Activated CD8-positive, alpha-beta memory T cell treated with anti-CD3 and anti-CD28 coated beads for 48 hours (primary cell): ENCODE measurements around the gene MEI4.
"Not testable (repeated sequence)": the region's sequence is repeated elsewhere in the genome, so short reads cannot be mapped to it uniquely, and the experiment has no call there.

Experiments
- DNase-seq, 3 experiments: peaks; one replicate each; pipeline ENCODE4 v3.0.0-alpha.2; 2020; ENCODE audit warnings: low read depth in 2 of 3, low spot score in 2 of 3

MEI4 gene

DNA sequence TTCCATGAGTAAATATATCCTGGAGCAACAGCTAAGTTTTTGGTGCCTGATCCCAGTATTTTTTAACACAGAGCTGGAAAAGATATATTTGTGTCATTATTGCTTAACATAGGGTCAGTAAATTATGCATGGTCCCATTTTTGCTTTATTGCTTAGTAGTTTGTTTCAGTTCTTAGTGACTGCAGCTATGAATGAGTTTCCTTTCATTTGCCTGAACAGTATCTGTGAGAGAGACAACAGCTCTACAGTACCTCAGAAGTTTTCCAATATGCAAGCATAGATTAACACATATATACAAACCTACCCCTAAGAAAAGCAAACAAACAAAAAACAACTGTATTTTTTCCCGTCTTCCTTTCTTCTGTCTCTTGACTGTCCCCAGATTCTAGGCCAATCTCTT is 160.3 kb downstream of the MEI4 start:
- DNase-seq = no peak

GRCh38 chr6:77814119-77814518 is 161.3 kb downstream of the MEI4 start:
- DNase-seq = no peak

GRCh38 chr6:77815531-77815930 is 162.7 kb downstream of the MEI4 start:
- DNase-seq = no peak

- no peak for DNase-seq
Observed at GRCh38 chr6:77816766-77817270, 164.0 kb downstream of the MEI4 start.

DNA sequence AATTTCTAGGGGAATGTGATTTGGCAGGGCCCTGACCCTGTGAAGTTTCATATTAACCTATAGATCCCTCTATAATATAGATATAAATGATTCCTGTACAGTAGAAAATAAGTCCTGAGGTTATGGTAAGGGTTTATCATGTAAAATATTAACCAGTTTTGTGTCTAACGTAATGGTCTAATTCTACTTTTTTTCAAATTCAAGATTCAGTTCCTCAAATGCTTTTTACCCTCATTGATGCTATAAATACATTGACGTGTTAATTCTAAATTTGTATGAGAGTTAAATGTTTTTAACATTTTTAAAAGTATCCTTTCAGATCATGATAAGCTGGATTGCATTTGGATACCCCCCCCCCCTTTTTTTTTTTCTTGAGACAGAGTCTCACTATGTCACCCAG is 169.4 kb downstream of the MEI4 start:
- DNase-seq = no peak

DNA sequence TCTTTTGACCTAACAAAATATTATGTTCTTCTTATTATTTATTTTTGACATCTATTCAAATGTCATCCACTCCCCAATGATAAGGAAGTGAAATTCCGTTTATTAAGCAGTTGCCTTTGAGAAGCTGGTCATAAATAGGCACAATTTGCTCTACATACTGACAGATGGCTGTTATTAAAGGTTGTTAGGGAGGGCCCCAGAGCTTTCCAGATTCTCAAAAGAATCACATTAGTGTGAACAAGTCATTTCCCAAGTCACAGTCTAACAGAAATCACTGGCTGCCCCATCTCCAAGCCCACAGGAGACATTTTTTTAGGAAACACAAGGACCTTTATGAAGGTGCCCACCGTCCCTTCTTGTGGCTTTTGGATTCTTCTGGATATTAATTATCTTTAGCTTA is 172.4 kb downstream of the MEI4 start:
- DNase-seq = no peak

DNA sequence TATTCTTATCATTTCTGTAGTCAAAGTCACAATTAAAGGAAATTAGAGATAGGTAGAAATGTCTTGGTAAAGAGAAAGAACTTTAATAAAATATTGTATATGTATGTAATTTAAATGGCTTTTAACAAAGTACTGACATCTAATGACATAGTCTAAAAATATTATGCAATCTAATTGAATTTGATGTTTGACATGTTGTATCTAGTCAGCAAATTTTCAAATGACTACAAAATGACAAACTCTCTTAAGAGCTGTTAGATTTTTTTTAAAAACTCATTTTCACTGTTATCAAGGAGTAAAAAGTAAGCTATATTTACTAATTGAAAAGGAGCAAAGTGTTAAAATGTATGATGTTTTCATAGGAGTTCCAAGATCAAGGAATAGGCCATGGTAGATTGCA is 176.9 kb downstream of the MEI4 start:
- no peak for DNase-seq

DNA sequence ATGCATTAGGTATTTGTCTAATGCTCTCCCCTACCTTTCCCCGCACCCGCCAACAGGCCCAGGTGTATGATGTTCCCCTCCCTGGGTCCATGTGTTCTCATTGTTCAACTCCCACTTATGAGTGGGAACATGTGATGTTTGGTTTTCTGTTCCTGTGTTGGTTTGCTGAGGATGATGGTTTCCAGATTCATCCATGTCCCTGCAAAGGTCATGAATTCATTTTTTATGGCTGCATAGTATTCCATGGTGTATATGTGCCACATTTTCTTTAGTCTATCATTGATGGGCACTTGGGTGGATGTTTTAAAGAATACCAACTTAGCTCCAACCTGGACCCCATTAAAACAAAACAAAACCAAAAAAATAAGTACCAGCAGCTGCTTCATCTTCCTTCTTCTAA is 180.9 kb downstream of the MEI4 start:
- DNase-seq = not testable (repeated sequence)

DNA sequence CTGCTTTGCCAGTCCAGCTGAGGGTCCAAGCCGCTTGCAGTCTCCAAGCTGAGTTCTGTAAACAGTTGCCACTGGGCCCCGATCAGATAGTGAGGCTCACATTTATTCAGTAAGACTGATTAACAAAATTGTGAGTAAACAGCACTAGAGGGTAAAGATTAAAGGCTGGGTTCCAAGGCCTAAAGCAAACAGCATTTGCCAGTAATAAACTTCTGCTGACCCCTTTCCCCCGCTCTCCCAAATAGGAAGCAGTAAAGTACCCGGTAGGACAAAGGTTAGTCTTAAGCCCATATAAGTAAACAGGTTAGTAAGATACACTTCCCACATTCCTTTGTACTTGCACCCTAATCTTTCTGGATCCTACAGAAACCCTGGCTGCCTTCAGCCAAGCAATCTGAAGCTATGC is 181.8 kb downstream of the MEI4 start:
- DNase-seq = no peak

DNA sequence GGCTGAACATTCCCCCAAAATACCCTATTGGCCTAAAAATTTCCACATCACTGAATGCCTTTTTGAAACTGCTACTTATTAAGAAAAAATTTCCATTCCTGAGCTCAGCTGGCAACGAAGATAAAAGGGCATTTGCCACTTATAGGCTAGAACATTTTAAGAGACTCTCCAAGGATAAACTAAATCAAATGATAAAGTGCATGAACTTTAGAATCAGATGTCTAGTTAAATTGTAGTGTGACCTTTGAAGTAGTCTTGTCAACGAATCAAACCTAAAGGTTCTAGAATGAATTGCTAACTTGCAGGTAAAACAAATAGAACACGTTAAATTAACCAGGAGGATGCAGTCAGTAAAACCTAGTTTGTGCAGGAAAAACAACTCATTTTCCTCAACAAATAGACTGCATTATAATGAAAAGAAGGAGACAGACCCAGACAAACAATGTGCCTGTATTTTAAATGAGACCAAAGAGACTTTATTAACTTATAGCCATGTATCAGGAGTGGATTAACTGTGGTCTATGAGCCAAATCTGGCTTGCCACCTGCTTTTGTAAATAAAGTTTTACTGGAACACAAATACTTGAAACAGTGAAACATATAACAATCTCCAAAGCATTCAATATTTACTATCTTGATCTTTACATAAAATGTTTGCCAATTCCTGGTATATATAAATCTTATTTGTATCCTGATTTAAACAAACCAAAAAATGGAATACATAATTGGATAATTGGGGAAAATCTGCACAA is 184.4 kb downstream of the MEI4 start:
- no peak for DNase-seq

GRCh38 chr6:77839292-77839691 is 186.5 kb downstream of the MEI4 start:
- DNase-seq = no peak

DNA sequence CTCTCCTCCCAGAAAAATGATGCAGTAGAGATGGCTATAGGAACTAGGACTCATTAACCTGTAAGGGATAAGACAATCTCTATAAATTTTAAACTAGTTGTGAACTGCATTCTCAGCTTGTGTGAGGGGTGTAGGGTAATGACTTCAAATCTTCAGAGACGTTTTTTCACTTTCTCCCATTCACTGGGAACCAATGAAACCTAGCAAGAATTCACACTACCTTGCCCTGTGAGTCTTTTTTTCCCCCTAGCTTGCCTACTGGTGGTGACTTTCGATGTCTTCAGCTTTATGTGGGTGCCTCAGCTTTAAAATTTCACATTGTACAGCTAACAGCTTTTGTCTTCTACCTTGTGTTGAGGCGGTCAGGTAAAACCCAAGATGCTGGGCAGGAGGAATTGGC is 192.0 kb downstream of the MEI4 start:
- no peak for DNase-seq

DNA sequence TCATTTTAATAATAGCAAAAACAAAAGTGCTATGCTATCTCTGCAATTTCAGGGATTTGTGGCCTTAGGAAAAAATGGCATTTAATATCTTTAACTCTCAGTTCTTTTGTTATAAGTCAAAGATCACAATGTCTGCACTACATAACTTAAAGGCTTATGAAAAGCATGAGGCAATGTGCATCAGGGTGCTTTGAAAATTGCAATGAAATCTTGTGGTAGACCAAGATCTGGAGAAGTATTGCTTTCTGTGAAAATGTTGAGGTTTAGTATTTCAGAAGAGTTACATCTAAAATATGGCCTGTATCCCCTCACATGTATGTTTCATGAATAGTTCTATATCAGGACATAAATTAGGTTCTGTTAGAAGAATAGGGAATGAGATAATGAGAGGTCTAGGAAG is 200.6 kb downstream of the MEI4 start:
- DNase-seq = no peak

- DNase-seq = no peak
Observed at GRCh38 chr6:77856391-77856790, 203.6 kb downstream of the MEI4 start.

DNA sequence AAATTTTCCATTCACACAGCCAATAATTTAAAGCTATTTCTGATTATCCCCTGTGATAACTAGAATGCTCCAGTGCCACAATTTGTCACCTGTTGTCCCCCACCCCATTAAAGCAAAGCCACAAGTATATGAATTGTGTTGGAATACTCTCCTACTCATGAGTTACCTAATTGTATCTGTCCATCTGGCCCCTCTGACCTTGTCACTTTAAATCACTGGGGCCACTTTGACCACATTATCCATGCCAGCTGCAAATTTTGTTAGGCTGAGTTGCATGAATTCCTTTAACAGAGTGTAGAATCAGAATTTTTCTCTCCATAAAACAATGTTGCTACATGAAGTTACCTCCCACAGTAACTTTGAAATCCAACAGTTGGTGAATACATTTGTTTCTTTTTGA is 204.6 kb downstream of the MEI4 start:
- DNase-seq = no peak

- DNase-seq = no peak
Observed at GRCh38 chr6:77876300-77876699, 223.5 kb downstream of the MEI4 start.

DNA sequence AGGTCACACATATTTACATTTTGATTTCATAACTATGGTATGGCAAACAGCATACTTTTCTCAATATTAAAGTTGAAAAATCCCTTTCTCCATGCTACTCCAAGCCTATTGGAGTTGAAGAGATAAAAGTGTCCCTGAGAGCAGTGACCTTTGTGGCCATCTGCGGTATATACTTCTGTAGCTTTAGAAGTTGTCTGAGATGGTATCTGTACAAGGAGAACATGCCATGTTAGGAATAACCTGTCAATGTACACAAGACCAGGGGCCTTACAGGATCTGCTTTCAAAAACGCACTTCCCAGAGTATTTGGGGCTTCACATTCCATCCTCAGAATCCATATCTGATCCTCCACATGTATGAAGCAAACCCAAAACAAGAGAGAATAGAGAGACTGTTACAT is 226.7 kb downstream of the MEI4 start:
- DNase-seq = no peak

GRCh38 chr6:77880501-77880900 is 227.7 kb downstream of the MEI4 start:
- no peak for DNase-seq

- no peak for DNase-seq
Observed at GRCh38 chr6:77883851-77884250, 231.0 kb downstream of the MEI4 start.

DNA sequence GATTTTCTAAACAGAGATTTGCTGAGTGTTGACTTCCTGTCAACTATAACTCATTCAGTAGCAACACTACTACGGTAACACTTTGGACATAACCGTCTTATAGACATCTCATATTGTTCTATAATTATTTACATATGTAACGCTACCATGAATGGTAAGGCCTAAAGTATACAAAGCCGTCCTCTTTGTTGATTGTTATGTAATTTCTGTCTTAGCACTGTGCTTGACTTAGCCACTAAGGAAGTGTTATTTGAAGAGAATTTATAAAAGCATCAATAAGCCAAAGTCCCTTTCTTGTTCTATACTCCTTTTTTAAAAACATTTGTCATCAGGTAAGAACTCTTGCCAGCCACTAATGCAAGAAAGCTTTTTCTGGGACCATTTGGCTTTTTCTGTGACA is 240.6 kb downstream of the MEI4 start:
- DNase-seq = no peak

DNA sequence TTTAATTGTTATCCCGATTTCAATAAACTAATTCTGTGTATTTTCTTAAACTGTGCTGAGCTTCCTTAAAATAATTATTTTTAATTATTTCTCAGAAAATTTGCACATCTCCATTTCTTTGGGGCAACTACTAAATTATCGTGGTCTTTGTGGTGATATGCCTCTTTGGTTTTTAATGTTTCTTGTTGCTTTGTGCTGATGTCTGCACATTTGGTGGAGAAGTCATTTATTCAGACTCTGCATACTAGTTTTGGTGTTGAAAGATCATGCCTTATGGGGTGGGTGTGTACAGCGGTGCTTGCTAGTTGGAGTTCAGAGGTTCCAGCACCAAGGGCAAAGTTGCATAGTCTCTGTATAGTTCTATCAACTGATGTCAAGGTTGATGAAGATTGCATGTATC is 253.2 kb downstream of the MEI4 start:
- DNase-seq = no peak

DNA sequence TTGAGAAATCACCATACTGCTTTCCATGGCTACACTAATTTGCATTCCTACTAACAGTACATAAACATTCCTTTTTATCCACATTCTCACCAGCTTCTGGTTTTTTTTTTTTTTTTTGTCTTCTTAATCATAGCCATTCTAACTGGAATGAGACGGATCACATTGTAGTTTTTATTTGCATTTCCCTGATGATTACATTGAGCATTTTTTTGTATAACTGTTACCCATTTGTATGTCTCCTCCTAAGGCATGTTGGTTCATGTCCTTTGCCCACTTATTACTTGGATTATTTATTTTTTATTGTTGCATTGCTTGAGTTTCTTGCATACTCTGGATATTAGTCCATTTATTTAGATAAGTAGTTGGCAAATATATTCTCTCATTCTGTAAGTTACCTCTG is 258.0 kb downstream of the MEI4 start:
- DNase-seq = no peak

DNA sequence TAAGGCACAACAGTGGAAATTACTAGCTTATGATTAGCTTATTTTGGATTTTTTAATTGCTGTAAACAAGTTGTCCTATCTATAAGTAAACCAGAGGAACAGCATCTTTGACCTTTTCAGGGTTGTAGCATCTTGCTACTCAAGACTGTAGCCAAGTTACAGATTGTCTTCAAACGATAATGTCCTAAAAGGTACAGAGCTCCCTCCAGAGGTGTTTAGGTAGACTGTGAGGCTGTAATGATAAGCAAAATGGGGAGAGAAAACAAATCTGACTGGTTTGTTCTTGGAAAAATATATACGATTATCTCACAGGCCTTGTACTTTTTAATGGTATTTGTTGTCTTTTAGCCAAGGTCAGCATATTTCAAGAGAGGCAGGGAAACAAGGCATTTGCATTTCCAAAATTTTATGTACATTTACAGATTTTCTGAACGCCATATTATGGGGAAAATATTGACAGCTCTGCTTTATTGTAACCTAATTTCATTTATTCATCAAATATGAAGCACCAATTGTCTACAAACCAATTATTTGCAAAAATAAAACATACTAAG is 273.4 kb downstream of the MEI4 start:
- no peak for DNase-seq
